ENCODE data around the gene PANK4.

Gene PANK4

DNA sequence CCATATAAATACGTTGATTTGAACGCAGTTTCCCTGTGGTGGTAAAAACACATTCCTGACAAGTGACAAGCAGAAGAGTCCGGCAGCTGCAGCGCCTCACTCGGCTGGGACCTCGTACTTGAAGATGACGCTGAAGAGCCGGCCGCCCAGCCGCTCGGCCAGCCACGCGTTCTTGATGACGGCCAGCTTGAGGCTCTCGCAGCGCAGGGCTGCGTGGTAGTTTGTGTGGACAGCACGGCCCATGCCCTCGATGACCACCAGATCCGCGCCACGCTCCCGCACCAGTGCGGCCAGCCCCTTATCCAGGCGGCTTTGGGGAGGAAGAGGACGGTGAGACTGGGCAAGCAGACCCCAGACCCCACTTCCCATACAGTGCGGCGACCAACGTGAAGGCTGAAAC, 17.6 kb downstream of the PANK4 start:
- DNase-seq: no peak

DNA sequence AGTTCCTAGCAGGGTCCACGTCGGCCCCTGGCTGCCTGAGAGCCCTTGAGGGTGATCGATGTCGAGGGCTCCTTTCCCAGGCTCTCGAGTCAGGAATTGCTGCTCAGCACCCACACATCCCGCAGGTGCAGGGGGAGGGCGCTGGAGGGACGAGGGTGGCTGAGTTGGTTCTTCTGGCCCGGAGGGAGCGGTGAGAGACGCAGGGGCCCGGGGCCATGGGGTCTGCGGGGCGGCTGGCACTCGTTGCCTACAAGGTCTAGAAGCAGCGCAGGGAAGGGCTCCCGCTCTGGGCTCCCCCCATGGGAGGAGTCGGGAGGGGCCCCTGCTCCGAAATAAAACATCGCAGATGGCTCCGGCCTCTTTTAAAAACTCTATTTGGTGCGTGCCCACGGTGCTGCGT, 18.2 kb downstream of the PANK4 start:
- no peak for DNase-seq

DNA sequence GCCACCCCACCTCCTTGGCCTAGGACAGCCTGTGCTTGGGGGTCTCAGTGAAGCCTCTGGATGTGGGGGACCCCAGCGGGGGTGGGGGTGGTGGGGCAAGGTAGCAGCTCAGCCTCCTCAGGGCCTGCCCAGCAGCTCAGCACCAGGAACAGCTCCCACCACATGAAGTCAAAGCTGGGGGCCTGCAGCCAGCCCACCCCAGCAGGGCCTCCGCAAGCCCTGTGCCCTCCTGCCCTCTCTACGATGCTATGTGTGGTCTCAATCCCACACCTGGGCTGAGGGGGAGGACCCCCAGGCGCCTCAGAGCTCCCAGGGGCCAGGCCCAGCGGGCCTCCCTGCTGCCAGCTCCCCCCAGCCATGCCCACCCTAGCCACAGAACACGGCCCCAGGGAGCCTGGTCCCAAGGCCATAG, 18.6 kb downstream of the PANK4 start:
- DNase-seq: no peak

DNA sequence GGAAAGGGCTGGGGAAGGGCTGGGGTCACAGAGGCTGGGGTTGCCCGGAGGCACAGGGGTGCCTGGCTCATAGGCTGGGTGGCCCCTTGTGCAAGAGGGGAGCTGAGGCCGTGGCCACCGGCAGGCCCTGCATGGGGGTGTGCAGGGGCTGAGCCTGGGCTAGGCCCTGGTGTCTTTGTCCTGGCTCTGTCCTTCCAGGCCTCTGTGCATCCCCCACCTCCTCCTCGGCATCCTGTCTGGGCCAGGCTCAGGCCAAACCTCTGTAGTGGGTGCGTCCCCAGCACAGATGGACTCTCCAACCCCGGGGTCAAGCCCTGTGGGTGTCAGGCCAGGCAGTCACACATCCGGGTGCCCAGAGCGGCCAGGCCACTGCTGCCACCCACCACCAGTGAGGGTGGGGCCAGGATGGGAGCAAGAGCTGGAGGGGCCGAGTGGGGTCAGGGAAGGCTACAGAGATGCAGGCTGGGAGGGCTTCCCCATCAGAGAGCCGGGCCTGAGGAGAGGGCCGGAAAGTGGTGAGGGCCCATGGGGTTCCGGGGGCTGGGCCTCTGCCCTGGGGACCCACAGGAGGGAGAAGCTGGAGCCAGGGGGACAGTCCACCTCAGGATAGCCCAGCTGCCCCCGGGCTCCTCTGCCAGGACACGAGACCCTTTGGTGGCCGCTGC, 19.4 kb downstream of the PANK4 start:
- DNase-seq: no peak

DNA sequence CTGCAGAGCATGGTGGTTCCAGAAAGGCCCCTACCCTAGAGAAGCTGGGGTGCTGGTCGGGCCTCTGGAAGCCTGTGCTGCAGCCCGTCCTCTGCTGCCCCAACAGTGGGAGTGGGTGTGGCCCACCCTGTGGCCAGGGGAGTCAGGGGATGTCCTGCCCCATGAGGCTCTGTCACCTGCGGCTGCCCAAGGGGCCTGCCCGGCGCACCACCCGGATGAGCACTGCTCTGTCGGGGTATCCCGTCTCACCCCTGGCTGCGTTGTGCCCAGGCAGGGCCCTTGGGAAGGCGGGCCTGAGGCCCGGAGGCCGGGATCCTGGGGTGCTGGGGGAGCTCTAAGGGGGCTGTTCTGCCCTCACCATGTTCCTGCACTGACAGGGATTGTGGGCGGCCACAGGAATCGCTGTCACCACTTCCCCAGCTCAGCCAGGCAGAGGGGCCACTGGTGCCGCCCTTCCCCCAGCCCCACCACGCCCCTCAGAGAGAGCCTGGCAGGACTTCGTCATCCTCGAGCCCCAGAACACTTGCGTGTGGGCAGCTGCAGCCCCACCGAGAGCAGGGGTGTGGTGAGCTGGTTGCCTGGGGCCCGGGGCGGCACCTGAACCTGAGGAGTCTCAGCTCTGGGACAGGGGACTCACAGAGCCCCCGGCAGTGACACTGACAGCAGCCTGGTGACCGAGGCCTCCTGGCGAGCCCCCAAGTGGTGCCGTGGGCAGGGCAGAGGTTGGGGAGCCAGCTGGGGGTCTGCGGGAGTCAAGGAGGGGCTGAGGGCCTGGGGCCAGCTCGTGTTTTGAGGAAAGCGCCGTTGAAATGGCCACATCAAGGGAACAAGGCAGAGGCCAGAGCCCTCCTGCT, 20.2 kb downstream of the PANK4 start:
- no peak for DNase-seq

DNA sequence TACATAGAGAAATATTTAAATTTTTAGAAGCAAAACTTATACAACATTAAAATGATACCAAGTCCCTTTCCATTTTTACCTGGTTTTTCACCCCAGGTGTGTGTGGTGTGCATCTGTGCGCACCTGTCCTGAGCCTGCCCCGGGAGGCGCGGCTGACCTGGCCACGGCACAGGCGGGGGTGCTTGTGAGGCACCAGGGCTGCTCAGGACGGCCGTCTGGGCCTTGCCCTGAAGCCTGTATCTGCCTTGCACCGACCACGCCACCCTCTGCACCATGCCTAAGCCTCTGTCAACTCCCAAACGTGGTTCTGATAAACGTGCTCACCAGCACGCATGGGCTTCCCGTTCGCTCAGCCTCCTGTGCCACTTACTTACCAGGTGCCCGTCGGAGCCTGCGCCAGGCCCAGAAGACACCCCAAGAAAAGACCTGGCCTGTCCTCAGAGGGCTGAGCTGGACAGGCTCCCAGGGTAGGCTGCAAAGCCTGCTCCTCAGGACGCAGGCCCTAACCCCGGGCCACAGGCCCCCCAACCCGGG, 20.9 kb downstream of the PANK4 start:
- no peak for DNase-seq

DNA sequence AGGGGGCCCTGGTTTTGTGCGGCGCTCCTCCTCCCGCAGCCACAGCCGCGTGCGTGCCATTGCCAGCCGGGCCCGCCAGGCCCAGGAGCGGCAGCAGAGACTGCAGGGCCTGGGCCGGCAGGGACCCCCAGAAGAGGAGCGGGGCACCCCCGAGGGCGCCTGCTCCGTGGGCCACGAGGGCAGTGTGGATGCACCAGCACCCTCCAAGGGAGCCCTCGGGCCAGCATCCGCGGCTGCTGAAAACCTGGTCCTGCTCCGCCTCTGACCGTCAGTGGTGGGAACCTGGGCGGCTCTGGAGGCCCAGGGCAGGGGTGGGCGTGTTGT, 21.5 kb downstream of the PANK4 start:
- DNase-seq: no peak

DNA sequence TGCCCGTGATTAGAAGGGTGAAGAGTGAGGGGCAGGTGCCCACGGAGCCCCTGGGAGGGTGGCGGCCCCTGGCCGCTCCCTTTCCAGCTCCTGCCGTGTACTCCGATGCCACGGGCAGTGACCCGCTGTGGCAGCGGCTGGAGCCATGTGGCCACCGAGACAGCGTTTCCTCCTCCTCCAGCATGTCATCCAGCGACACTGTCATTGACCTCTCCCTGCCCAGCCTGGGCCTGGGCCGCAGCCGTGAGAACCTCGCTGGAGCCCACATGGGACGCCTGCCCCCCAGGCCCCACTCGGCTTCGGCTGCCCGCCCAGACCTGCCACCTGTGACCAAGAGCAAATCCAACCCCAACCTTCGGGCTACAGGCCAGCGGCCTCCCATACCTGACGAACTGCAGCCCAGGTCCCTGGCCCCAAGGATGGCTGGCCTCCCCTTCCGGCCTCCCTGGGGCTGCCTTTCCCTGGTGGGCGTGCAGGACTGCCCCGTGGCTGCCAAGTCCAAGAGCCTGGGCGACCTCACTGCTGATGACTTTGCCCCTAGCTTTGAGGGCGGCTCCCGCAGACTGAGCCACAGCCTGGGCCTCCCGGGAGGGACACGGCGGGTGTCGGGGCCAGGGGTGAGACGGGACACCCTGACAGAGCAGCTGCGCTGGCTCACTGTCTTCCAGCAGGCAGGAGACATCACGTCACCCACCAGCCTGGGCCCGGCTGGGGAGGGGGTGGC, 22.0 kb downstream of the PANK4 start:
- DNase-seq: no peak

DNA sequence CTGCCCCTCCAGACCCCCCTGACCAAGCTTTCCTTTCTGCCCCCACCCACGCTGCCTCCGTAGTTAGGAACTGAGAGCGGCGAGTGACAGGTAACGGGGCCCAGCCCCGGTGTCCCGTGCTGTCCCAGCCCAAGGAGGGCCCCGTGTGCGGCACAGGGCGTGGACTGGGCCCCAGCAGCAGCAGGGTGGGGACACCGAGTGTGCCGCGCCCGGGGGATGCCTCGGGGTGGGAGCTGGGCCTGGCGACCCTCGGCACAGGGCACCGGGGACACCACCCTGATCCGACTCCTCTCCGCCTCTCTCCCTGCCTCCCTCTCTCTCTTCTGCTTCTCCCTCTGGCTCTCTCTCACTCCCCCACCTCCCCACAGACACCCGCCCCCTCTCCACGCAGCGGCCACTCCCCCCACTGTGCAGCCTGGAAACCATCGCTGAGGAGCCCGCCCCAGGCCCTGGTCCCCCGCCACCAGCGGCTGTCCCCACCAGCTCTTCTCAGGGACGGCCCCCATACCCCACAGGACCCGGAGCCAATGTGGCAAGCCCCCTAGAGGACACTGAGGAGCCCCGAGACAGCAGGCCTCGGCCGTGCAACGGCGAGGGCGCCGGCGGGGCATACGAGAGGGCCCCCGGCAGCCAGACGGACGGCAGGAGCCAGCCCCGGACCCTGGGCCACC, 22.7 kb downstream of the PANK4 start:
- no peak for DNase-seq

DNA sequence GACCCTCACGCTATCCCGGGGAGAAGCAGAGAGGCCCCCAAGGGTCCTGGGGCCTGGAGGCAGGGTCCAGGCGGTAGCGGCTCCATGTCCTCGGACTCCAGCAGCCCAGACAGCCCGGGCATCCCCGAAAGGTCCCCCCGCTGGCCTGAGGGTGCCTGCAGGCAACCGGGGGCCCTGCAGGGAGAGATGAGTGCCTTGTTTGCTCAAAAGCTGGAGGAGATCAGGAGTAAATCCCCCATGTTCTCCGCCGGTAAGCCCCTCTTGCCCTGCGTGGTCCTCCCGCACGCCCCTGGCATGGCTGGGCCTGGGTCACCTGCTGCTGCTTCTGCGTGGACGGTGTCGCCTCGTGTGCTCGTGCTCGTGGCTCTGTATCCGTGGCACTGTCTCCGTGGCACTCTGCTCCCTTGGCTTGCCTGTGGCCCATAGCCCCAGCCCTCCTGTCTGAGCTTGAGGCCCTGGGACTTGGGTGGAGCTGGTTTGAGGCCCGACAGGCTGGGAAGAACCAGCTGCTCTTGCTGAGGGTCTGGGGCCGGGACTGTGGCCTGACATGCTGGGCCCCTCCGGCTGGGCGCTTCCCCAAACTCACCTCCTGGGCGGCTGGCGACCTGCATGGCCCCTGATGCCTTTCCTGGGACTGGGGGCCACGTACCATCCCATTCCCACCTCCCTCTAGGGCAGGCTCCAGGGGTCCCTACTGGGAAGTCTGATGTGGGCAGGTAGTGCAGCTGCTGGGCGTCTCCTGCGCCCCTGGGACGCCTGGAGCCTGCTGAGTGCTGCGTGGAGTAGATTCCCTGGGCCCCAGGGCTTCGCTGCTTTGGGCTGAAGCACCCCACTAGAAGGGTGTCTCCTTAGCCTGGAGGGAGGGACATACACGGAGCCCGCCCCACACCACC, 23.5 kb downstream of the PANK4 start:
- no peak for DNase-seq

DNA sequence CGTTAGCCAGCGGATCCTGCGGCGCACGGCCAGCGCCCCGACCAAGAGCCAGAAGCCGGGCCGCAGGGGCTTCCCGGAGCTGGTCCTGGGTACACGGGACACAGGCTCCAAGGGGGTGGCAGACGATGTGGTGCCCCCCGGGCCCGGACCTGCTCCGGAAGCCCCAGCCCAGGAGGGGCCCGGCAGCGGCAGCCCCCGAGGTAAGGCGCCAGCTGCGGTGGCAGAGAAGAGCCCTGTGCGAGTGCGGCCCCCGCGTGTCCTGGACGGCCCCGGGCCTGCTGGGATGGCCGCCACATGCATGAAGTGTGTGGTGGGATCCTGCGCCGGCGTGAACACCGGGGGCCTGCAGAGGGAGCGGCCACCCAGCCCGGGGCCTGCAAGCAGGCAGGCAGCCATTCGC, 24.2 kb downstream of the PANK4 start:
- DNase-seq: no peak

DNA sequence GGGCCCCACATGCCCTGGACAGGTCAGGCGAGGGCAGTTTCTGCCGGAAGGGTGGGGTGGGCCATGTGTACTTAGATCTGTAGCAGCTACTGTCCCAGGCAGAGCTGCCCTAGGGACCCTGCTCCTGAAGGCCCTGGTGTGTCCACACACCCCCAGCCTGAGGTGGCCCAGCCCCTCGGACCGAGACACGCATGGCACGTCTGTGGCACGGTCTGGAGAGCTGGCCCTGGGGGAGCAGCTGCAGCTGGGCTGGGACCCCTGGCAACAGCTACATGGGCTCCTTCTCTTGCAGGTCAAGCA, 24.6 kb downstream of the PANK4 start:
- DNase-seq: no peak

DNA sequence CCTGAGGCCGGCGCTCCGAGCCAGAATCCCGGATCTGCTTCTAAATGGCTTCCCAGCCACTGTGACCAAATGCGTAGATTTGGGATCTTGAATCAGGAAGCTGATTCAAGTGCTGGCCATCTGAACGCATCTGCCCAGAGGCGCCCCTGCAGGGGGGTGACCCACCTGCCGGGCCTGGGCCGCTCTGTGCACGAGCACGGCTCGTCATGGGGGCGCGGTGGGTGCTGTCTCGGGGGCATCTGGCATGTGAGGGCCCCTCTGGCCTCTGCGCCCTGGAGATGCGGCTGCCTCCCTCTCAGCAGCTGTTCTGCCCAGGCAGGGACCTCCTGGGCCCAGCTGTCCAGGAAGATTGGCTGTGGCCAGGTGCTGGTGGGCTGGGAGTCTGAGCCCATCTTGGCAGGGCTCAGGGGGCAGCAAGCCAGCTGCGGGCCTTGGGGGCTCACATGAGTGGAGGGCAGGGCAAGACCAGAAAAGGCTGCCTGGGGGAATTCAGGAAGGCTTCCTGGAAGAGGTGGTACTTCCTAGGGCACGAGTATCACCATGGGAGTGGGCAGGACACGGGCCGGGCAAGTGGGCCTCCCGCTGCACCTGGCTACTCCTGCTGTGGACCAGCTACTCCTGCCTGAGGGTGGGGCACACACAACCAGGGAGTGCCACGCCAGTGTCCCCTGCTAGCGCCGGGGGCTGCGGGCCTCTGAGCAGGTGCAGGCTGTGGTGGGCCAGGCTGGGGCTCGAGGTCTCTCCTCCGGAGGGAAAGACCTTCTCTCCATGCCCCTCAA, 25.2 kb downstream of the PANK4 start:
- DNase-seq: no peak

DNA sequence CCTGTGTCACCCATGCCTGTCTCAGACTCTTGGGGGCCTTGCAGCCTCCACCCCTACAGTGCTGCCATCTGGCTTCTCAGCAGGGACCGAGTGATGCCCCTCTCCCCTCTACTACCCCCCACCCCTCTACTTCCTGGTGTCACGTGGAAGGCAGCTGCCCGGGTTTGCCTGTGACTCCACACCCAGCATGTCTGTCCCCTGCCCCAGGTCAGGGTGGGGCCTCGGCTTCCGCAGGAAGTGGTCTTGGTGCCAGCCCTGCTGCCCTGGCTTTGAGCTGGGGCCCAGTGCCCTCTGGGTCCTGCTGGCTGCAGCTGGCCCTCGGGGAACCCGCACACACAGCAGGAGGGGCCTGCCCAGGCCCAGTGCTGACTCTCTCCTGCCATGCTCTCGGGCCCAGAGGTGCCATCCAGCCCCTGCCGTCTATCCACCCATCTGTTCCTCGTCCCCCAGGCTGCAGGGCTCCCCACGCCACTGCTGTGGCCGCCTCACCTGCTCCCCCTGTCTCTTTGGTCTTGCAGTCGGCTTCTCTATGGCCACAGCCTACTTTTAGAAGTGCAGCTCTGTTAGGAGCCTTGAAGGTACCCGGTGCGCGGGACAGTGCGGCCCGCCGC, 26.3 kb downstream of the PANK4 start:
- no peak for DNase-seq

DNA sequence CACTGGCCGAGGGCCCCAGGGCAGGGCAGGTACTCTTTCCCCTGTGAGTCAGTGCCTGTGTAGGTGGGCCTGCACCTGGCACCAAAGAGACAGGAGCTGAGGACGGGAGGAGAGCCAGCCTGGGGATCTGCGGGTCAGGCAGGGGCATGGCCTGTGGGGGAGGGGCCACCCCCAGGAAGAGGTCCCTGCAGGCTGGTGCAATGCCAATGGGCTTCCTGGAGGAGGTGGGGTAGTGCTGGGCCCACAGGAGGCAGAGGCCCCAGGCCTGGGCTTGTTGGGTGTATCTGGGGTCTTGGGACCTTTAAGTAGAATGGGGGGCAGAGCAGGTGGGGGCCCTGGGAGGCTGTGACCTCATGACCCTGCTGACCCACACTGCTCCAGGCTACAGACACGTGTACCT, 27.1 kb downstream of the PANK4 start:
- no peak for DNase-seq

DNA sequence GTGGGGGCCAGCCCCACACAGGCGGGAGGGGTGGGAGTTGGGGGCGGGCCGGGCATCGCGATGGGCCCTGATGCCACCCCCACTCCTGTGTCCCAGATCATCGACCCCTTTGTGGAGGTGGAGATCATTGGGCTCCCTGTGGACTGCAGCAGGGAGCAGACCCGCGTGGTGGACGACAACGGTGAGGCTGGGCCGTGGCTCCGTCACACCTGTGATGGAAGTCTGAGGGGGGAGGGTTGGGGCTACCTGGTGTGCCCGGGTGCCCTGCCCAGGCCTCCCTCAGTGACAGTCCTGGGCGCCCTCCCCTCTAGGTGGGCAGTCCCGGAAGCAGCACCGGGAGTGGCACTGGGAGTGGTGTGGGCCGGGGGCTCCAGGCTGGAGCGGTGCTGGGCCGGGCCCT, 27.7 kb downstream of the PANK4 start:
- no peak for DNase-seq

DNA sequence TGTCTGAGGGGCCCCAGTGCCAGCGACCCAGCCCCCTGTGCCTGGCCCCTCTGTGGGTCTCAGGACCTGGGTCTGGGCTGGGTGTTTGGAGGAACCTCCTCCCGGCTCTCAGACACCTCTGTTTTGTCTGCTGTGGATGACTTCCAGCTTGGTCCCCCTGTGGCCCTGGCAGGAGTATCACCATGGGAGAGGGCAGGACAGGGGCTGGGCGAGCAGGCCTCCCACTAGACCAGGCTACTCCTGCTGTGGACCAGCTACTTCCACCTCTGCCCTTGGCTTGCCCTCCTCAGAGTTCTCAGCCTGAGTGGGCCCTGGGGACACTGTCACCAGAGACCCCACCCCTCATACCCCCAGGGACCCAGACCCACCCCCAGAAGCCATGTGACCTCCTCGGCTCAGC, 28.5 kb downstream of the PANK4 start:
- no peak for DNase-seq

DNA sequence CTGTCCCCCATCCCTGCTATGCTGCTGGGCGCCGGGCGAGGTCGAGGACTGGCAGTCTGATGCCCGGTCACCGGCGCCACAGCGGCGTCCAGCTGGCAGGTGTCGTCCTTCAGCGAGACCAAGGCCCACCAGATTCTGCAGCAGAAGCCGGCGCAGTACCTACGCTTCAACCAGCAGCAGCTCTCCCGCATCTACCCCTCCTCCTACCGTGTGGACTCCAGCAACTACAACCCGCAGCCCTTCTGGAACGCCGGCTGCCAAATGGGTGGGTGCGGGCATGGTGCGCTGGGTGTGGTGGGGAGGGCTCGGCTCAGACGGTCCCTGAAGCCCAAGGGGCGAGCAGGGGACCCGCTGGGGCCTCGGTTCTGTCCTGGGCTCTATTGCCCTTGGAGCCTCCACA, 29.6 kb downstream of the PANK4 start:
- no peak for DNase-seq

DNA sequence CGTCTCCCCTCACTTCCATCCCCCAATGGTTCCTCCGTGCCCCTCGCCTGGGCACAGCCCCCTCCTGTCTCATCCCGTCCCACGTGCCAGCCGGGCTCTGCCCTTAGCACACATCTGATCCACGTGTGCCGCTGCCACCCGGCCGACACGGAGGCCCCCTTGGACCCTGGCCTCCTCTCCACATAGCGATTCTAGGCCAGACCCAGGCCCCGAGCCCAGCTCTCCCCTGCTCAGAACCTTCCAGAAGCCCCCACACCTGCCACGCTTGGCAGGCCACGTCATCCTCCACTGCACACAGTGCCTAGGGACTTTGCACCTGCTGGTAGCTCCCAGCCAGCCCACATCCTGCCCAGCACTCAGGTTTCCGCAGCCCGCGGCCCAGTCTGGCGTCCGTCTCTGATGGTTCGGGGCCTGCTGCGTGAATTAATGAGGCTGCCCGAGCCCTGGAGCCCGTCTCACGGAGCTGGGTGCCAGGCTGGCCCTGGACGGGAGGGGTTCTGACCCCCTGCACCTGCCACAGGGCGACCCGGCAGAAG, 30.2 kb downstream of the PANK4 start:
- DNase-seq: no peak

DNA sequence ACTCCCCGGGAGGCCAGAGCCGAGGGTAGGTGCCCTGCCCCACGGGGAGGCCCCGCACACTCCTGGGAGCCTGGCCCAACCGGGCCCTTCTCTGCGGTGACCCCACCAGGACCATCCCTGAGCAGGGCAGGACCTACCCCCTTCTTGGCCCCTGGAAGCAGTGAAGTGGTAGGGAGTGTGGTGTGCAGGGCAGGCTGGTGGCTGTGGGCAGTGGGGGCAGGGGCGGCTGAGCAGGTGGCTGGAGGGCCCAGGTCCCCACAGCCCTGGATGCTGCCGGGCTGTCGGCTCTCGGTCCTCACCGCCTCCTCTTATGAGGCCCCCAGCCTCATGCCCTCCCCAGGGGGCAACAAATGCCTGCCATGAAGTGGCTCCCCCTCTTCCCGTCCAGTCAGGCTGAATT, 30.9 kb downstream of the PANK4 start:
- DNase-seq: no peak

DNA sequence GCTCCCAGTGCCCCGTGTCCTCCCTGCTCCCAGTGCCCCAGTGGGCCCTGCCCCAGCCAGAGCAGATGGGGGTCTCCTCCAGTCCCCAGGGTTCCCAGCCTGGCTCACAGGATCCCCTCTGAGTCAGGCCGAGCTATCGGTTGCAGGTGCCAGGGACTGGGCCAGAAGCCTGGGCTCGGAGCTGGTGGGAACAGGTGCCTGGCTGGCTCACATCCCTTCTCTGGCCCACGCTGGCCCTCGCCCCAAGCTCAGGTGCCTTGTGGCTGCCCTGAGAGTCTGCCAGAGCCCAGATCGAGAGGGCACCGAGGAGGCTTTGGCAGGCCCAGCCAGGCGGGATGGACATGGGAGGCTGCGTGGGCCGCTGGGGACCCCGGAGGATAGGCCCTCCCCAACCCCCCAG, 31.4 kb downstream of the PANK4 start:
- no peak for DNase-seq

Data from stimulated activated CD4-positive, alpha-beta T cell treated with anti-CD3 and anti-CD28 coated beads, Interleukin-4, amount 100 ng/mL, for 4 hours (primary cell).